HS-27A (cell line): ENCODE data around the gene ENOX1.
A peak's percentile ranks its signal among the peaks of the same experiment; 100 is the strongest.

Source experiments
- DNase-seq: peaks from one replicate; pipeline ENCODE4 v3.0.0-alpha.2; 2012; ENCODE audit warnings: low read depth, missing footprints

The ENOX1 gene

DNA sequence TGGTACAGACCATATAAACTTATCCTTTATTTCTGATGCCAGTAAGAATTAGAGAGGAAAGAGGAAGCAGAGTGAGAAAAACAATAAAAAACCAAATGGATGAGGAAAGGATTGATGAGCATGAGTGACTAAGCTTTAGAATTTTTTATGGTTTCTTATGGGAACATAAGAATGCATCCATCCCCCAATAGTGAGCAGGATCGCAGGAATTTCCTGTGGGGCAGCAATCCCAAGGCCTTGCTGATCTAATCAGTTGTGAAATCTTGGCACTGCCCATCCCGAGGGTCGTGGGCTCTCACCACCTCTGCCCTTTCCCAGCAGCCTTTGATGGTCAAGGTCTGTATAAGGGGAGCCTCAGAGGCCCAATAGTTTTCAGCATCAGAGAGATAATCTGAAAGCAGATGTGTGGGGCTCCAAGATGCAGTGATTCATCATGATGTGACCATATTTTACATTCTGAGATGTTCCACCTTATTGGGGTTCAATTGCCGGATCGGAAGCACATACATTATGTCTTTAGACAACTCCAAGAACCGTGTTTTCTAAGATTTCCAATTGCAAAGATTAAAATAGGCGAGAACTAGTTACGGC lies 541.3 kb downstream of the ENOX1 start:
- DNase-seq = no peak

DNA sequence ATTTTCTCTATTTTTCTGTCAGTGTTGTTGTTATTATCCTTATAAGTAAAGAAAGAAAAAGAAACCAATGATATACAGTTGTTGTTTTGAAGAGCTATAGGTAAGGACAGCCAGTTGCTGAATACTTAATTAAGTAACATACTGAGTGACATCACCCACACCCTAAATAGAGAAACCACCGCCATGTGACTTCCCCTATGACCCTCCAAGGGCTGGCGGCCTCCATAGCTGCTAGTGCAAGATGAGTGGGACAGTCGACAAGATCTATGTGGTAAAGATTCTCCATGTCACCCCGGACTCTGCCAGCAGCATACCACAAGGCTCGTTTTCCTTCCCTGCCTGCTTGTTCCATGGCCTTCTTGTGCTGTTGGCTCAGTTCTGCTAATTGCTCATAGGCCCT lies 542.3 kb downstream of the ENOX1 start:
- no peak for DNase-seq

DNA sequence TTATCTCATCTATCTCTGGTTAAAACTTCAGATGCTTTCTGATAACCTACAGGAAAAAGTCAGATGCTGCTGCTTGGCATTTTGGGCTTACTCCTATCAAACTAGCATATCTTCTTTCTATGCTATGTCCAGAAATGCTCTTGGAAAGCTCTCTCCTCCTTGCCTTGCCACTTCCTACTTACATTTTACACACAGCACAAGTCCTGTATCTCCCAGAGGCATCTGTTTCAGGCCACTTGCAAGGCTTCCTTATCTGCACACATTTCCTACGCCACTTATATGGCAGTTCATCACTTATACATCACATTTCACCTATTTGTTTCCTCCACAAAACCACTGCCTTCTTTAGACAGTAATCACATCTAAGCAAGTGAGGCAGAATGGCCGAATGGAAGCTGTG lies 543.1 kb downstream of the ENOX1 start:
- DNase-seq = no peak

DNA sequence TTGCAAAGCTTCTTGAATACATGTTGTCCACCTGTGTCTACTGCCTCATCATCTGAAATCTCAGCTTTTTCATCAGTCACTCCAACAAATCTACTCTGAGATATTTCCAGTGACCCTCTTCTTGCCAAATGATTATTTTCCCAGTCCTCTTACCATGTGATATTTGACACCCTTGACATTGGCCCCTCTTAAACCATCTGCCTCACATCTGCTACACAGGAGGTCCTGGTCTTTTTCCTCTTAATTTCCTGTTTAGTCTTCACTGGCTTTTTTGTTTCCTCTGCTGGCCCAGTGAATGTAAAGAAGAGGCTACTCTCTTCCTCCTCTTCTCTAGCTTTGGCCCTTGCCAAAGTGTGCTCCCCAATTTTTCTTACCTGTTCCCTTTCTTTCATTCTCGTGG lies 544.7 kb downstream of the ENOX1 start:
- DNase-seq = no peak

DNA sequence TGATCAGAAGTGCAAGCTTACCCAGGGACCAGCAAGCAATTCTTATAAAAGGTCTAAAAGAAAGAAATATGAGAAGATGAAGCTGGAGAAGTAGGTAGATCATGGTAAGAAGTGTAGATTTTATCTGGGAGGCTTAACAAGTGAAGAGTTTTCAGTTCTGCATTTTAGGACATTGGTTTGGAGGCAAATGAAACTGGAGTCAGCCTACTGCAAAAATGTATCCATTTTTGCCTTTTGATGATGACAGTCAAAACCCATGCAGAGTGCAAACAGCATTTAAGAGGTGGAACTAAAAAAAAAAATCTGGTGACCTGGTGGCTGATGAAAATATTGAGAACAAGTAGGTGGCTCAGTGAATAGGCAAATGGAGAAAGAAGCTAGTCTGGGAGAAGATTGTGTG lies 546.5 kb downstream of the ENOX1 start:
- DNase-seq = no peak

DNA sequence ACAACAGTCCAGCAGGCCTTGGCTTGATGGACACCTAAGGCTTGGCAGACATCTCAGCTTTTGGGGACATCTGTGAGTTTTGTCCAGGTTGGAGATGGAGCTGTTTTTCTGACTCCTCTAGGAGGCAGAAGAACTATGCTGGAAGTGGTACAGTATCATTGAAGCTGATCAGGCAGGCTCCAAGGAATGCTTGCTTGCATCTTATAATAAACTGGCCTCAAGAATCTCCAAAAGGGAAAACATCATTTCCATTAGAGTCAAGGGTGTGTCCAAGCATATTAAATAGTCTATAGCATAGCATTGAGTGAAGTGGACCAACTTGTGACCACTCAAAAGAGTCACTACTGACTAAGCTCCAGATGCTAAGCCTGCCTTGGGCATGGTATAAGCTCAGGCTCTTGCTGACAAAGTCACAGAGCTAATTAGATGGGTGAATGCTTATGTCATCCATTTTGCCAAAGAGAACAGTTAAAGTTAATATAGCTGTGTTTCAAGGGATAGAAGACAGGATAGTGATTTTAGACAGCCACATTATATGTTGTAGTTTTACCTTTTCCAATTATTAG lies 547.4 kb downstream of the ENOX1 start:
- no peak for DNase-seq

DNA sequence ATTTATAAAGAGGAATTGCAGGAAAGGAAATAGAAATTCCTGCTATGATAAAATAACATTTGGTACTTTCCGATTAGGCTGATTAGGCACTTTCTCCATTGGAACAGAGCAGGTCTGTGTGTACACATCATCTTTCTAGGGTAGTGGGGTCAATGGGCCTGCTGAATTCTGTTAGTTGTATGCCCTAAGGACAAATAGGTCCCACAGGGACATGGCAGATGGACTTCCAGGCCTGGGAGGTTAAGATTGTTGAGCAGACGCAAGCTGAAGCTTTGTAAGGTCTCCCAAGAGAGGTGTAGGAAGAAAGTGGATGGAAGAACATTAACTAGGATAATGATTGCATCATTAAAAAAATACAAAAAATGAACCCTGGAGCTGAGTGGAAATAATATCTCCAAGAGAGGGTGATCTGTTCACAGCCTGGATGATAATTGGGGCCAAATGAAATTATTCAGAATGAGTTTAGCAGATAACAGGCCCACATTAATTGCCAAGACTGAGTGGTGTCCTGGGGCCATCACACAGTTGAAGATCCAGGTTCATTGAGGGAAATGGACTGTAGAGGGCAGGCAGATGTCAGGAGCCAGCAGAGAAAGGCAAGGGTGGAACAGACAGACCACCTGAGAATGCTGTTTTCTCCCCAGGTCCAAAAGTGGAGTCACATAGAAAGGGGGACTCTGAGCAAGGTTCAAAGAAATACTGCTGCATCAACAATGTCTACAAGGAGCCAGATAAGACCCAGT lies 548.3 kb downstream of the ENOX1 start:
- no peak for DNase-seq

DNA sequence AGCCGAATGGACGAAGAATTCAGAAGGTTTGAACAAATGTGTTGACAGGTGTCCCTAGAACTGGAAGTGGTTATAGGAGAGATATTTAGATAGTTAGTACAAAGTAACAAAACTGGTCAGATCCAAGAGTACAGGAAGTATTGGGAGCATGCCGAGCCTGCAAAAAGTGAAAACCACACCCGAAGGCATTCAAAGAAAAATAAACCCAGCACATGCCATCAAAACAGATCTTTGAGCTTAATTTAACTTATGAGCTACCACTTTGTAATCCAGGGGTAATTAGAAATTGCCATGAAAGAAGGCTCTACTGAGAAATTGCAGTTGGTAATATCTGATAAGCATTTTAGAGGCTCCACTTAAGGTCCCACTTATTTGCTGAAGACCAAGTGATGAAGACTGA lies 549.2 kb downstream of the ENOX1 start:
- DNase-seq = no peak

DNA sequence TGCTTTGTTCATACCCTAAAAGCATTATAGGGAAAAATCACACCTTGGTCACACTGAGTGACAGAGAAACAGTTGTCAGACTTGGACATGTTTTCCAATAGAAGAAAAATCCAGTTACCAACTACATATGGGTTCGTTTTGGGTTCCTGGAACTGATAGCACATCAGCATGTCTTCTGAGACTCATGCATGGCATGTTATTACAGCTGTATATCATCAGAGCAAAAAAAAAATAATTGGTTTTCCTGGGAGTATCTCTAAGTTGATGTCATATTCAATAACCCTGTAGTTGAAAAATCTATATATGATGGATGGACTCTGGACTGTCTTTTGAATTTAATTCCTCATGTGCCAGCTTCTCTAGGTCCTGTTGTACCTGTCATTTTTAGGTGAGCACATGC lies 551.7 kb downstream of the ENOX1 start:
- DNase-seq = no peak

DNA sequence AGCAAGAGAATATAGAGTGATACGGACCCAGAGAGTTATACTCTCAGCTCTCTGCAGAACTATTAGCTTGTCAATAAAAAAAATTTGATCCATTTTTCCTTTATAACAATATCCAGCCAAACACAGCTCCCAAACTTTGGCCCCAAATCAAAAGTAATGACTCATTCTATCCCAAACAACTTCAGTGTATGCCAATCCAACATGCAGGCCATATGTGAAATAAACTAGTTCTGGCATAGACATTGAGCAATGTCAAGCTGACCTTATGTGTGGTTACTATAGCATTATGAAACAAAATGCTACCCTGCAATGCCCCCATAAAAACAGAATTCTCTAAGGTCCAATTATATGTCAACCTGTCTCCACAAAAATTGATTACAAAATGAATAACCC lies 553.9 kb downstream of the ENOX1 start:
- DNase-seq = peak; percentile 57

DNA sequence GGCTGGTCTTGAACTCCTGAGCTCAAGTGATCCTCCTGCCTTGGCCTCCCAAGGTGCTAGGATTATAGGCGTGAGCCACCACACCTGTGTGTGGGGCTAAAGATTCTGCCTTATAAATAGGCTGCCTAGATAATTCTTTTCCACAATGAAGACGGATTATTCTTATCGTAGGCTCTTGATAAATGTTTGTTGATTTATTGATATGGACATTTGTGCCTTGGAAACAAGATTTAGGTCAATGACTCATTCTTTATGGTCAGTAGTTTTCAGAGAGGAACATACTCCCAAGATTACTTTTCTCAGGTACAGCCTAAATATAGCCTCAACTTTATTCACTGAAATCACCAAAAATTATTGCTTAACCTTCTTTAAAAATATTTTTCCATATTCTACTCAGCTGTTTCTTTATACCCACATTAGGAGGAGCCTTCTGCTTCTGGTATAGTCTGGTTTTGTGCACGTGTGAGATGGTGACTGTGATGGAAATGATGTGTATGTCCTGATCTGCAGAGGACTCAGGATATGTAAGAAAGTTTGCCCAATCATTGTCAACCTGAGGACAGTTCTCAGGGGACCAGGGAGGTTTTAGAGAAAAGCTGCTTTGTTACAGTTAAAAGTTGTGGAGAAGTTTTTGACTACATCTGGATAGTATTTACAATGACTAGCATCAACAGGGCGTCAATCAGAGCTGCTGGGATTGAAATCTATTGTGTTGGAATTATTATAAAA lies 554.5 kb downstream of the ENOX1 start:
- DNase-seq = no peak

DNA sequence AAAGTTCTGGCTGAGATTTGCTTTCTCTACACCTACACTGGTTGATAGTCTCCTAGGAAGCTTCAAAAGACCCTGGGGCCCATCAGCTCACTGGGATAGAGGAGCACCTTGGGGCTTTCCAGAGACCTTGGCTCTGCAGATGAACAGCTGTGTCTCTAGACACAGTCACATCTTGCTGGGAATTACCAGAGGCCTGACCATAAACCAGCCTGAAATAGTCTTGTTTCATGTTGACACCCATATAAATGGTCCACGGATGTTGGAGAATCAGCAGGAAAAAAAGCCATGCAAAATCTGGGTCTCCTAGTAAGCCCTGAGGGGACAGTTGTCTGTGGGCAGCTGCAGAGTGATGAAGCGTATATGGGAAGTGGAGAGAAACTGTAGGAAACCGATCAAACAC lies 555.8 kb downstream of the ENOX1 start:
- no peak for DNase-seq

DNA sequence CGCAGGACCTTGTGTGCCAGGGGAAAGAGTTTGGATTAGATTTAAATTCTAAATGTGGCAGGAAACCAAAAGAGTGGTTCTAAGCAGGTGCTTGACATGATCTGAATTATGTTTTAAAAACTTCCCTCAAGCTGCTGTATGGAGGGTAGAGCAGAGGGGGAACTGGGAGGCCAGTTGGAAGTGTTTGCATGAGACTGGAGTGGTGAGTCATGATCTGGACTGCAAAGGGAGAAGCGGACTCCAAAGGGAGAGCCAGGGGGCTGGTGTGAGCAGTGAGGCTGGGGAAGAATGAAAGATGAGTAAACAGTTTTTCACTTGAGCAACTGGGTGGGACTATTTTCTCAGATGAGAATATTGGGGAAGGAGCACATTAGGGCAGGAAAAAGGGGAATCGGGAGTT lies 557.3 kb downstream of the ENOX1 start:
- no peak for DNase-seq

DNA sequence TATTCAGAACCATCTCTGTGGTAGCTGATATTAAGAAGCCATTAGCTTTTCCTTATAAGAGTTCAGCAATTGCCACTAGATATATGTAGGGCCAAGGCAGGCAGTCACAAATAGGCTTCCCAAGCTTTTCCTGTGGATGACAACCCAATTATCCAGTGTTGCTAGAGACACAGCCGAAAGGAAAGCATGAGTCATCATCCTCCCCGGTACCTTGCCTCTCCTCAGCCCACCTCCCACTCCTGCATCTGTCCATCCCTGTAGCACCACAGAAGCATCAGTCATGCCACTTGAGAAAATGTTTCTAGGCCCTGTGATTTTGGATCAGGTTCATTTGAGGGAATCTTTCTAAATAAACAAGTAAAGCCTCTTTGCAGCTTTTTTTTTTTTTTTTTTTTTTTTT lies 559.1 kb downstream of the ENOX1 start:
- DNase-seq = no peak

DNA sequence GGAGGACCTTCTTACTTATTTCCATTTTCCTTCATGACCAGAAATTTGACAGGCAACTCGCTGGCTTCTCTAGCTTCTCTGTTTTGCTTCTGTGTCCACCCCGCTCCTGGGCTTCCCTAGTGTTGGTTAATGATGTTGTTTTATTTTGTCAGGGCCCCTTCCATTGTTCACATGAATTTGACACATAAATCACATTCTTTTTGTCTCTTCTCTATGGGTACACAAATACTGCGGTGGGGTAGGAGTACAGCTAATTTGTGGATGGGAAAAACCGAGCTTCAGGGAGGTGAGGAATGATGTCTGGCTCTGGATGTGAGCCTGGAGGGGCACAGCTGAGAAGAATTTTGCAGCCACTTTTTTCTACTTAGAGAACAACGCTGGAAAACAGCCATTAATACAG lies 563.6 kb downstream of the ENOX1 start:
- DNase-seq = no peak

DNA sequence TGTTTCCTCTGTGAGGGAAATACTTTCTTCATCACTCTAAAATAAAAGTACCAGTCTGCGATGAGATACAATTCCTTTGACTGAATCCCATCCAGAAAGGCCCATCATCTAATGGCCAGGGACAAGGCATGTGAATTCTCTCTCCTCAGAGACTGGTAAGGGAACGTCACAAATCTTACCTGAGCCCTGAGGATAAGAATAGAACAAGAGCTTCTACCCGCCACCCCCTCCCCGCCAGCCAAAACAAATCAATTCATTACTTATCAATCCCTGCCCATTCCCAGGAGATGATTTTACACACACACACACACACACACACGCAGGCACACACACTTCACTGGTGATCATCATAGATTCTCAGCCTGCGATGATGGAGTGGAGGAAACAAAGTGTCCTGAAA lies 564.7 kb downstream of the ENOX1 start:
- no peak for DNase-seq

DNA sequence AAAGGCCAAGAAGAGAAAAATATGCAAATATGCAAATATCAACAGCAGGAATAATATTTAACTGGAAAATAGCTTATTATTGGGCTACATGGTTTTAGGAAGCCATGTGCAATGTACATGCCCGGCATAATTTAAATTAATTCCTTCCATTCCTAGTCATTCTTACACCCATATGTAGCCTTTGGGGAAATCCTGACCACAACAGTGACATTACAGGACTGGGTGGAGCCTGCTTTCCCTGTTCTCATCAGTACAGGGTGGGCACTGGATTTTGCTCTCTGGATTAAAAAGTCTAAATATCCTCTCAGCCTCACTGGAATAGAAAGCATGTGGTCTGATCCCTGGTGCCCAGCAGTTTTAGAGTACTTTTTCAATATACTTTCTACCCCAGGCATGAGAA lies 565.2 kb downstream of the ENOX1 start:
- DNase-seq = no peak

DNA sequence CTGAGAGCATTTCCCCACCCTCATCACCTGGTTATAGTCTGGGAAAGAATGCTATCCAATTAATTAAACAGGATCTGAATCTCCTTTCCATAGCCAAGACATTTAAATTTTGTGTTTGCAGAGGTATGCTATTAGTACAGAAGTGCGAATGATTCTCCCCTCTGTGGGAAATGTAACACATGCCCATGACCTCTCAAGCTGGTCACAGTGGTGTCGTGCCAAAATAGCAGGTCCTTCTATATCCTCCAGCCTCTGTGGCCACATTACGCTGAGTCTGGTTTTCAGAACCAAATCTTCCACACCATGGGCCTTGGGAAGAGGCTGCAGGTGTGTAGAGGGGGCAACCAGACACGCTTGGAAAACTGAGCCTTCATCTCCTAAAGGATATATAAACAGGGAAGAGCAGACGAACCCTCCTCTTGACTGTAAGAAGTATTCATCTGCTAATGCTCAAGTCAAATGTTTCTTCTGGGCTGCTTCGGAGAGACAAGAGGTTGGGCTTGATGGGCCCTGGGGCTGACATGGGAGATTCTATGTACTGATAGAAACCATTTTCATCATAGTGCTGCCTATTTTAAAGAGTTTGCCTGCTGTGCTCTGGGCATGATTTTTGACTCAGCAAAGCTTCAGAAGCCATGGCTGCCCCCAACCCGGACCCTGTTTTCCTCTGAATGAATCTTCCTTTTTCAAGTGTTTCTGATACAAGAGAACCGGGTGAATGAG lies 565.7 kb downstream of the ENOX1 start:
- DNase-seq = no peak

DNA sequence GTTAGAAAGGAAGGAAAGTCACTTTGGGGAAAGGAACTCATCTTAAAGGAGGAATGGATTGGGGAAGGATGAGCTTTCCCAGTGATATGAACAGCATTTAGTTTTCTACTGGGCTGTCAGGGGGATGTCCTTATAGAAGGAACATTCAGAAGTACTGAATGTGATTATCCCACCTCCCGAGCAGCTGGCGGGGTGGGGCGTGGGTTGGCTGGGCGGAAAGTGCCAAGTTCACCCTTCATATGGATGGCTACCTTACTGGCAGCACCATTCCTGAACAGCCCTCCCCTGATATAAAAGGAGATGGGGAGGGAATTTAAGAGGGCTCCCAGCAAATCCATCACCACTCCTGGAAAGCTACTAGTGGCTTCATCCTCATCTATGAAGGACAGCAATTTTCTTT lies 572.6 kb downstream of the ENOX1 start:
- no peak for DNase-seq

DNA sequence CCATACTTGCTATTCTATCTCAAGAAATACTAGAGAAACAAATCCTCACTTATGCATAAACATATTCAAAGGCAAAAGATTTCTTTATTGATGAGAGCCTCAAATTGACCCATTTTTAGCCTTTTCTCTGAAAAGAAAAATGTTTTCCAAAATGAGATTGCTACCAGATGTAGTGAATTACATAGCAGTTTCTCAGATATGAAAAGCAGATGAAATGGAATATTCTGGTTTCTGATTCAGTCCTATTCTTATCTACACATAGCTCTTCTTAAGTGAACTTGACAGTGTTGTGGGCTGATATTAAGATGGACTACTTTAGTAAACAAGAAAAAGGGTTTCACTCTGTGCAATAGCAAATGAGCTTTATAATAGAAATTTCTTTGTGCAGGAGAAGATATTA lies 579.9 kb downstream of the ENOX1 start:
- DNase-seq = no peak

DNA sequence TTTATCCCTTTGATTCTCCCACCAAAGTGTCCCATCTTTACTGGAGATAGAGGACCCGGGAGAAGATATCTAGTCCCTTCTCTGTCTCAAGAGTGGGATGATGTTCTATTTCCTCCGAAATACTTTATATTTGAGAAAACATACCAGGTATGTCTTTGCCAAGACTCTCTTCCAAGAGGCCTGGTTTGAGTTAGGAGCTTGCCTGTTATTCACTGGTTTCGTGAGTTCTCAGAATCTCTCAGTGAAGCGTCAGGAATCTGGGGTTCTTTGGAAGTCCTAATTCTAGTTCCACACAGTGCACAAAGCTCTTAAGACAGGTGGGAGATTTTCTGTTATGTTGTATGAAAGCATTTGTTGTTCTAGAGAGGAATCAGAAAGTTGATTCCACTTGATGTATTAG lies 581.4 kb downstream of the ENOX1 start:
- no peak for DNase-seq

DNA sequence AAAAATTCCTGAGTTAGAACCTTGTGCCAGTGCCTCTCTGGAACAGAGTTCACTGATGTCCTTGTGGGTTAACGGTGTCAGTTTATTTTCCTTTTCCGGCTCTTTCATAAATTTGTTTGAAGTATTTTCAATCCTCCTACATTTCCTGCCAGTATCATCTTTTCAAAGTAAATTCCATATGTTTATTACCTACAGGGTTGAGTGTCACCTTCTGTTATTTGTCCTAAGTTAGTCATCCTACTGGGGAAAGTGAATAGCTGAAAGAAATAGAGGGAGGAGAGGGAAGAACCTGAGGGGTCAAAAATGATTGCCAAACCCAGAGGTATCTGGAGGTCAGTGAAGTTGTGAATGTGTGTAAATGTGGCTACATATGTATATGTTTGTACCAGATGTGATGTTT lies 582.2 kb downstream of the ENOX1 start:
- no peak for DNase-seq

DNA sequence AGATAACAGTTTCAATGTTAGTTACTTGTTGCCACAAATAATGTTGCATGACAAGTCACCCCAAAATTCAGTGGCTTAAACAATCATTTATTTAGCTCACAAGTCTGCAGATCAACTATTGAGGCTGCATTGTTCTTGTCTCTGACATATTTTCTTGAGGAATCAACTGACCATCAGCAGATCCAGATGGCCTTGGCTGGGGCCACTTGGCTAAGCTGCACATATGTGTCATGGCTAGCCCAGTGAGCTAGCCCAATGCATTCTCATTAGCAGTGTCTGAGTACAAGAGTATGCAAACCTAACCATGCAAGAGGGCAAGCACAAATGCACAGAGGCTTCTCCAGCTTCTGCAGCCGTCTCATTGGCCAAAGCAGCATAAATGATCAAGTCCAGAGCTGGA lies 583.0 kb downstream of the ENOX1 start:
- DNase-seq = no peak
